GM18520 (cell line): Measurements from ENCODE around the gene RTP3.
A peak's percentile ranks its signal among the peaks of the same experiment; 100 is the strongest.

Experiments used
- ATAC-seq: cut with Tn5 transposase; IDR thresholded peaks from one replicate; pipeline ENCODE4 v1.9.1; 2021; ENCODE audit not compliant: unreplicated experiment

RTP3 gene

DNA sequence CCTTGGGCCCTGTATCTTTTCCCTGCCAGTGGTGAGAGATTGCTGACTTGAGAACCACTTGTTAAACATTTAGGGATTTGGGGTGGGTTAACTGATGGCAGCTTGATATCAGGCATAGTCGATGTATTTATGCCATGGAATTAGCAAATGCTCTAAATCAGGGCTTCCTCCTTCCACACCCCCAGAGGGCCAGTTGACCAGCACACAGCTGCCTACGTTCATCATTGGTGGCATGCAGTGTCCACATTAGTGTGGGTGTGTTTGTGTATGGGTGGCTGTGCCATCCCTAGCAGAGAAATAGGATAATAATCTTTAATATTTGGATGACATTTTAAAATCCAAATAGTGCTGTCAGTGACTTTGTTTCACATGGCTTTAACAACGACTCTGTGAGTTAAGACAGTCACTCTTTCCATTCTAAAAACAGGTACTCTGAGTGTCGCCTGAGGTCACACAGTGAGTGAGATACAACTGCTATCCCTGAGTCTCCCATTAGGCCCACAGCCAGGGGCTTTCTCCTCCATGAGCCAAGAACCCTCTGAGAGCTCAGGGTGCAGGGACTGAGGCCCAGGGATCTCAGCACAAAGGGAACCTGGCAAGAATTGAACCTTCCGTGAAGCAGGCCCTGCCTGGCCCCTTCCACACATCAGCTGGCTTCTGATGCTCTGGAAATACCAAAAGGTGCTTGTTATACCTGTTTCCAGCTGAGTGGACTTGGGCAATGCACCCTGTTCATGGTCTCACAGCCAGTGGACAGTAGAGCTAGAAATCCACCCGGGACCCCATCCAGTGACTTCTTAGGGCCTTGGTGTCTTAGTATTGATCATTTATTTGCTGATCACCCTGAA, 28.8 kb upstream of the RTP3 start:
- no peak for ATAC-seq

DNA sequence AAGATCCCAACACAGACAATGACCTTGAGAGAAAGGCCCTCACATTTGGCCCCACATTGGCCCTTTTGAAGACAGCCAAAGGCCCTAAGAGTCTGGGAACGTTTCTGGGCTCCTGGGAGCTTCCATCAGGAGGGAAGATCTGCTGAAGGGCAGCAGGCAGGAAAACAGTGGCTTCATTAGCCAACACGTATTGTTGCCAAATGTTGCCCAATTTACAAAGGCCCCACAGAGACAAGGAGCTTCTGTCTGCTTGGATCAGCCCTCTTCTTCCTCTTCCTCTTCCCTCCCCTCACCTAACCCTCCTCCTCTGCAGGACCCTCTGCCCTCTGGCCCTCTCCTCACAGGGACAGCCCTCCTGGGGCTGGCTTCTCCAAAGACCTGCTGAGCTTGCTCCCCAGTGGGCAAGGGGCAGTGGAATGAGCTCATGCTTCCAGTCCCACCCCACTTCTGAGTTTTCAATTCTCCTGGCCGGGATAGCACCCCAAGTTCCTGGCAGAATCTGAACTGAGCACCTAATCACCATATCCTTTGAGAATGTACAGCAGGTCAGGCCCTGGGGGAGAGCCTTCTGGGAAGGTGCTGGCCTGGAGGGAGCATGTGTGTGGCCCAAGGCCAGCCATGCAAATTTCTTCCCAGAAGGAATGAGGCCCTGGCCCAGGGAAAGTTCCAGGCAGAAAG, 28.0 kb upstream of the RTP3 start:
- no peak for ATAC-seq

DNA sequence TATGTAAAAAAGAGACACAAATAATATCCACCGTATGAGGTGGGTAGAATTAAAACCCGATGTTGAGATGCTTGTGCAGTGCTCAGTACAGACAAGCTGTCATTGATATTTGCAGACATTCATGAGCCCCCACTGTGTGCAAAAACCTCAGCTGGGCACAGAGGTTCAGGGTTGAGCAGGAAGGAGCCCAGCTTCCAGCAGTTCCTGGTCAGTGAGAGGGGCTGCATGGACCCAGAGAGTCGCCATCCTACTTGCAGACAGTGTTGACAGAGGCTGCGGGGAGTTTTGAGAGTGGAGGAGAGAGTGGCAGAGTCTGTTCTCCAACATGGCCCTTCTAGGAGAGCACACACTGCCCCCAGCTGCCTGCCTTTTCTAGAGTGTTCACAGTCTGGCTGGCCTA, 26.9 kb upstream of the RTP3 start:
- ATAC-seq, result no peak

DNA sequence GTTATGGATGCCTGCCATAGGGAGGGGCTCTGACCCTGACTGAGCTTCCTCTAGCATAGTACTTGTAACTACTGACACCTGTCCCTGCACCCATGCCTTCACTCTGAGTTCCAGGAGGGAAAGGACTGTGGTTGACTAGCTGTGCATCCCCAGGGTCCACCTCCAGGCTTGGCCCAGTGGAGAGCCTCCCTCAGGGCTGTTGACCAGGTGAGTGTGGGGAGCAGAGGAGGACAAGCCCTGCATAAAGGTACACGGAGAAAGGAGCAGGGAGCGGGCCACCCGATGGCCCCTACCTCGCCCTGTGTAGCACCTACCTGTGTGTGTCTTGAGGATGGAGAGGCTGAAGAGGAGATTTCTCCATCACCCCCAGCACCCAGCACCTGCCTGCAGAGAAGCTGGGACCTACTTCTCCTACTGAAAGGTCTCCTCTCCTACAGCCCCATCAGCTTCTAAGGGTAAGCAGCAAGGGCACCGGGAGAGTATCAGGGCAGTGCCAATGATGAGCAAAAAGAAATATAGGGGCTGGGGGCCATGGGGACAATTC, 26.3 kb upstream of the RTP3 start:
- no peak for ATAC-seq

DNA sequence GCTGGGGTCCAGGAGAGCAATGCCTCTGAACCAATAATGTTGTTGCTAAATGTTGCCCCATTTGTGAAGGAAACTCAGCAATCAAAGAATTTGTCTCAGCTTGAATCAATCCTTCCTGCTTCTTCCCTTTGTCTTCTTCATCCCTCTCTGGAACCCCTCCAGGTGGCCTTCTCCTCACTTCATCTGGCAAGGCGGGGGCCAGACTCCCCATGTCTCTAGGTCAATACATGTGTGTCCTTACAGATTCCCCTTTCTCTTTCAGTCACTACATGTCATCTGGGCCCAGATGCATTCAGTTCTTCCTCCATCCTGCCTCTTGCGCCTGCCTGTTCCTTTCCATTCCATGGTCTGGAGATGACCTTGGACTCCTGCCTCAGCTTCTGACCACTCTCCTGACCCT, 25.0 kb upstream of the RTP3 start:
- ATAC-seq, result no peak

DNA sequence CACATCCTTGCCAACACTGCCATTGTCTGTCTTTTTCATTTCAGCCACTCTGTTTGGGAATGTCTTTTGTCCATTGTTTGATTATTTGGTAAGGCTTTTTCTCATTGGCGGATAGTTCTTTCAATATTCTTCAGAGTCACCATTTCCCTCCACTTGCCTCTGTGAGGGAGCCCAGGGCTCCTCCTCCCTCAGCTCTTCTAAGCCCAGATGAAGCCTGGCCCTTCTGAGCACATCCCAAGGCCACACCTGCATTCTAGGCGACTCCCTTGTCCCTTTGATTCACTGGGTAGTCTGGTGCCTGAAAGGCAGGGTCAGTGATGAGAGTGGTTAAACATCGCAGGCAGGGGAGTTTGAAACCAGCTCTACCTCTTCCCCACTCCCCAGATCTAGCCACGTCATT, 20.6 kb upstream of the RTP3 start:
- ATAC-seq, result no peak

DNA sequence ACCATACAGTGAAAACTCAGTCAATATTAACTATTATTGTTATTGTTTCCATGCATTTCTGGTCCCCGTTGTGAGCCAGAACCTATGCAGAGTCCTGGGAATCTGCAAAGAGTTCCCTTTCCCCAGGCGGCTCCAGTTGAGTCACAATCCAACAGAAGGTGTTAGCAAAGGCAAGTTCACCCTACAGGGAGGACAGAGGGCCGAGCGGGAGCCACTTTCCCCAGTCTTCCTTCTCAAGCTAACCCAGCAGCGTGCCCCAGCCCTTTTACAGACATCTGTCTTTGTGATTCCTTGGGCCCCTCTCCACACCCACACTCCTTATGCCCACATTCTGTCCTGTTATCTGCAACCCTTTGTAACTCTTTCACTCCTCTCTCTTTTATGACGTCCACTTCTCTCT, 20.0 kb upstream of the RTP3 start:
- ATAC-seq, result no peak

DNA sequence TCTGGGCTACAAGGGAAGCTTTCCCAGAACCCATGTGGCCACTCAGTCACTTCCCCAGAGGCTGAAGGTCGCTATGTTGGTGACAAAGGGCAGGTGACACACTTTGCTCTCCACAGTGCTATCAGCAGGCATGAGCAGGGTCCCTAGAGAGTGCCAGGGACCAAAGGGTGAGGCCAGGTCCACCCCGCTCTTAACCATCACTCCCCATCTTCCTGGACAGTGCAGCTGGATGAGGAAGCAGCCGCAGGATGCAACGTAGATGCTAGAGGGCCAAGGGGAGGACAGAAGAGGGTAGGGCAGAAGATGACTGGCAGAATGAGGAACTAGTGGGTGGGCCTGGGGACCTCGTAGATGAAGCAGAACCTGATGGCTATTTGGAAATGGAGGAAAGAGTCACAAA, 19.4 kb upstream of the RTP3 start:
- no peak for ATAC-seq

DNA sequence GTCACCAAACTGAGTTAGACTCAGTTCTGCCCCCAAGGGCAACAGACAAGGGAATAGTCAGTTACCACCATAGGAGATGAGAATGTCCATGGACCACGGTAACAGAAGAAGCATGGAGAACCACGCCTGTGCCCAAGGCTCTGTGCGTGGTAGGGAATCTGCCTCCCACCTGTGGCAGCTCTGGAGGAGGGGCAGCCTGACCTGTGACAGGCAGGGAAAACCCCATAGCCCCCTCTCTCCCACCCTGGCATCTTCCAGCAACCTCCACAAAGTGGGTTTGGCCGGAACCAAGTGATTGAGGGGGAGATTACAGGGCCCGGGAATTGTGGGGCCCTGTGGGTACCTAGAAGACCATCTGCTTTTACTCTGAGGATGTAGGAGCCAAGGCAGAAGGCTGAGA, 18.8 kb upstream of the RTP3 start:
- ATAC-seq, result no peak

DNA sequence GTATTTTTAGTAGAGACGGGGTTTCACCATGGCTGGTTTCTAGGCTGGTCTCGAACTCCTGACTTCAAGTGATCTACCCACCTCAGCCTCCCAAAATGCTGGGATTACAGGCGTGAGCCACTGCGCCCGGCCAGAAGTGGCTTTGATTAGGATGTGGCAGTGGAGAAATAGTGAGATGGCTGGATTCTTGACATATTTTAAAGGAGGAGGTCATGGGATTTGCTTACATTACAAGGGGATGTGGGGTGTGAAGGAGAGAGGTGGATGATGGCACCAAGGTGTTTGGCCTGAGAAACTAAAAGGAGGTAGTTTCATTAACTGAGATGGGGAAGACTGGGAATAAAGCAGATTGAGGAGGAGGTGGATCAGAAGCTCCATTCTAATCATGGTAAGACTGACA, 18.1 kb upstream of the RTP3 start:
- ATAC-seq, result no peak

DNA sequence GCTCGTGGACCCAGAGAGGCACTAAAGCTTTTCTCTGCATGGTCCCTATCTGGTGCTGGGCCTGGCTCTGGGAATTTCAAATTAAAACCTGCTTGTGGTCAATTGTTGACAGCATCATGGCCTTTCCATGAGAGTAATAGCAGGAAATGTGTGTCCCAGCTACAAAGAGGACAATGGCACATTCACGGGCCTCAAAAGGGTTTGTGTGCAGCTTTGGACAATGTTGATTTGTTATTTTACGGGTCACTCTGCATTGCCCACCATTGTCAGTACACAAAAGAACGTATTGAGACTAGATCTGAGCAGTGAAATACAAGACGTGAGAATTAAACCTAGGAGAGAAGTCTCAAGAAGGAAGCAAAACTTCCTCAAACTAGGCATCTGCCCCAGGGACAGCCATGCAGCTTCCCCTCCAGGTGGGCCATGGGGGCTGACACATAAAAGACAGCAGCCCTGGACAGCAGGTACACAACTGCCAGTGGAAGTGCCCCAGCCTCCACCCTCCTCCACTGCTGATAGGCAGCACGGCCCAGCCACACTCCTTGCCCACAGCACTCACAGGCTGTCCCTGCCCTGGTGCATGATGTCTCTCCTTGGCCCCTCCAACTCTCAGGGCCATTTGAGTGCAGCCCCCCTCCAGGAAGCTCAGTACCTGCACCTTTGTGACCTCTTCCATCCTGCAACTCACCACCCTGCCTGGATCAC, 17.1 kb upstream of the RTP3 start:
- ATAC-seq, result no peak

DNA sequence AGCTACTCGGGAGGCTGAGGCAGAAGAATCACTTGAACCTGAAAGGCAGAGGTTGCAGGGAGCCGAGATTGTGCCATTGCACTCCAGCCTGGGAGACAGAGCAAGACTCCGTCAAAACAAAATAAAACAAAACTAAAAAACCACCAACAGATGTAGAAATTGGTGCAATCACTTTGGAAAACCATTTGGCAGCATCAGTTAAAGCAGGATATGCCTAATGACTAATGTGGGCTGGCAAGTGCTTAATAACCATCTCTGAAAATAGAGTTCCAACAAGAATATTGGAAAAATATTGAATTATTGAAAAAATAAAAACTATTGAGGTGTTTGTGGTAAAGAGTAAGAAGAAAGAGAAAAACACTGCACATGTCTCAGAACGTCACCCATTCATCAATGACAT, 16.1 kb upstream of the RTP3 start:
- ATAC-seq, result no peak

DNA sequence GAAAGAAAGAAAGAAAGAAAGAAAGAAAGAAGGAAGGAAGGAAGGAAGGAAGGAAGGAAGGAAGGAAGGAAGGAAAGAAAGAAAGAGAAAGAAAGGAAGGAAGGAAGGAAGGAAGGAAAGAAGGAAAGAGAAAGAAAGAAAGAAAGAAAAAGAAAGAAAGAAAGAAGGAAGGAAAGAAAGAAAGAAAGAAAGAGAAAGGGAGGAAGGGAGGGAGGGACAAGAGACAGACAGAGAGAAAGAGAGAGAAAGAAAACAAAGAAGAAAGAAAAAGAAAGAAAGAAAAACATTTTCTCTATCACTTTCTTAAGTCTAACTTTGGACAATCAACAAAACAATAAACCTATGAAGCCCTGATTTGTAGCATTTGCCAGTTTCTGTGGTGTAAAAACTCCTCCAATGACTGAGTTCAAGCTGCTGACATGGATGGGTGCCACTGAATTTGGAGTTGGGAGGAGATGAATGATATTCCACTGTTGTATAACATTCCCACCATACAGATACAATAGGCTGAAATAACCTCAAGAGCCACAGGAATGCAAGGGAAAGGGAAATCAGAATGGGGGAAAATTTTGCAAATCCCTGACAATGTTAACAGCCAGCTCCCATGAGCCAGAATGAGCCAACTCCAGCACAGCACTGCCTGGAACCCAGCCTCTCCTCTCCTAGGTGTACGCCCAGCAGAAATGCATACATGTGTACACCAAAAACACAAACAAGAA, 15.0 kb upstream of the RTP3 start:
- no peak for ATAC-seq

DNA sequence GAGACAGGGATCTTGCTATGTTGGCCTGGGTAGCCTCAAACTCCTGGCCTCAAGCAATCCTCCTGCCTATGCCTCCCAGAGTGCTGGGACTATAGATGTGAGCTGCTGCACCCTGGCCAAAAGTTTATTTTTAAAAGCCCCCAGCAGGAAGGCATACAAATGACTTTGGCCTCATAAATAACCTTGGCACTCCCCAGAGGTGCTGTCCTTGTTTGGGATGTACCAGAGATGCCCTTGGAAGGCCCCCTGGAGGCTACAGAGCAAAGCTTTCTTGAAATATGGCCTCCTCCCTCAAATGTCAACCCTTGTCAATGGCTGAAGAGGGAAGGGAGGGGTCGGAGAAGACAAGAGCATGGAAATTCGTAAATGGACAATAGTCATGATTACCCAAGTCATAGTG, 14.0 kb upstream of the RTP3 start:
- ATAC-seq, result no peak

DNA sequence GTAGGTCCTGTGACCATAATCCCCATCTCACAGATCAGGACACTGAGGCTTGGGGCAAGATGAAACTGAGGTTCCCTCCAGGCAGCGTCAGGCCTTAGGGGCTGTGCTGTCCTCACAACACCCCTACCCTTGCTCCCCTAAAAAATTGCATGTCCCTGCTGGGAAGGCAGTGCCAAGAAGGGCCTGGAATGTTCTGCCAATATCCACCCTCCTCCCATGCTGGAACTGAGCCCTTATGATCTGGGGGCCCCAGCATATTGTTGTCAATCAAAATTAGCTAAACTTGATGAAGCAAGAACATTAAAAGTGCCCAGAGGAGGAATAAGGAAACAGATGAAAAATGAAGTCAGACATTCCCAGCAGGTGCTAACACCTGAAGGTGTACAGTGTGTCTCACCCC, 13.4 kb upstream of the RTP3 start:
- no peak for ATAC-seq

DNA sequence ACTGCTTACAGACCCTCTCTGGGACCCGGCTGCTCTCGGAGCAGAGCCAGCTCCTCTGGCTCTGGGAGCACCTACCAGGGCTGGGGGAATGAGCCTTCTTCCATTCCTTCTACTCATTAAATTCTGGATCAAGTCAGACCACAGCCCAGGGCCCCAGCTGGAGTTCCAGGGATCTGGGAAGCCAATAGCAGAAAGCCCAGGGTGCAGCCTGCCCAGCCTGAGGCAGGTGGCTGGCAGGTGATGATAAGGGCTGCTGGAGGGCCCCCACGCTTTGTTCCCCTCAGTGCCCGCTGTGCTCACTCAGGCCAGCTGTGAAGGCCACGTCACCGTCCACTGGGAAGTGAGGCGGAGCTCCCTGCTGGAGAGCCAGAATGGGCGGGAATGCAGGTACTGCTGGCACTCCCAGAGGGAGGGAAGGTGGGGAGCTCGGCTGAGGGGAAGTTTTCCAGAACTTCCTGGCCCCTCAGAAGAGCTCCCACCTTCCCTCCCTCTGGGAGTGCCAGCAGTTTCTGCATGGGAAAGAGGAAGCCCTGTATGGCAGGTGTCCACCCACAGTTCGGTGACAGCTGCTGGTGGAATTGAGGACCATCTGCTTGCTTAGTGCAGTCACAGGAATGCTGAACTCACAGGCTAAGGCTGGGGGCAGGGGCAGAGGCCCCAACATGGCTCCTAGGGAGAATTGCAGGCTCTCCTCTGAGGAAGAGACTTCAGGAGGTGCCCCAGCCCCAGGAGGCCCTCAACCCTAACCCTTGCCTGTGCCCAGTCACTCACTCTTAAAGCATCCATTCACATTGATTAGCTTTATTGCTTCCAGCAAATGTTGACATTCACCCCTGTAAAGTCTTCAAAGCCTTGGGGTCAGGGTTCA, 12.6 kb upstream of the RTP3 start:
- no peak for ATAC-seq

DNA sequence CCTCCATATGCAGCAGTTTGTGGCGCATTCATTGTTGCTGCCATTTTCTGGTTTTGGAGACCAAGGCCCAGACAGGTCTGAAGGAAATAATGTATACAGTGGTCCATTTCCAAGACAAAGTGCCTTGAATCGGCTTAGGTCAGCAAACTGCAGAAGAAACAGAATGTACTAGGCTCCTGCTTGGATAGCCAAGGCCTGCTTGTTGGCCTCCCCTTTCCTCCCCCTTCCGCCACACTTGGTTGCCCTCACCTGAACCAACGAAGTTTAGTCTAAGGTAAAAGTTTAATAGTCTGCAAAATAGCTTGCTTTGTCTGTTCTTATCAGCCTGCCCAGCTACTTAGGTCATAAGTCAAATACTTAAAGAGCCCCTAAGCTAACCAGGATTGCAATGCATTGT, 12.0 kb upstream of the RTP3 start:
- ATAC-seq, result no peak

DNA sequence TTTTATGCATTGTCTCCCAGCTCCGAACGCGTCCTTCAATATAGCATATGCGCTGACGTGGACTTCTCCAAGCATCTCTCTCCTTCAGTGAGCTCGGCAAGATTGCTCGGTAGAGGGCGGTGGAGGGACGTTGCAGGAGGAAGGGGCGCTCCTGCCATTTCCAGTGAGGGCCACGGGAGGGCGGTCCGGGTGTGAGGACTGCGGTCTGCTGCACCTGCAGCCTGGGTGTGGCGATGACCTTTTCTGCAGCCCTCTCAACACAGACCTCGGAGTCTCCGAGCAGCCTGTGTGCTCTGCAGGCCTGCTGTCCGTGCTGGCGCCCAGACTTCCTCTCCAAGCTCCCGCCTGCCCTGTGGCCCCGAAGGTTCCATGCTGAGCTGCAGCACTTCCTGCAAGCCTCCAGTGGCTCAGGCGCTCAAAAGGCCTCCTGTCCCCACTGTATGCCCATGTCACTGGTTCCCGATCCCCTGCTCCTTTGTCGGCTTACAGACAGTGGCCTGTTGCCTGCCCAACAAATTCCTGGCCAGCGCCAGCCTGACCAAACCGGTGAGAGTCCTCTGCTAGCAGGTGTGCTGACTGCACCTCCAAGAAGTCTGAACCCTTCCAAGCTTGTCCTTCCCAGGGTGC, 8.9 kb upstream of the RTP3 start:
- peak; percentile 87 for ATAC-seq

DNA sequence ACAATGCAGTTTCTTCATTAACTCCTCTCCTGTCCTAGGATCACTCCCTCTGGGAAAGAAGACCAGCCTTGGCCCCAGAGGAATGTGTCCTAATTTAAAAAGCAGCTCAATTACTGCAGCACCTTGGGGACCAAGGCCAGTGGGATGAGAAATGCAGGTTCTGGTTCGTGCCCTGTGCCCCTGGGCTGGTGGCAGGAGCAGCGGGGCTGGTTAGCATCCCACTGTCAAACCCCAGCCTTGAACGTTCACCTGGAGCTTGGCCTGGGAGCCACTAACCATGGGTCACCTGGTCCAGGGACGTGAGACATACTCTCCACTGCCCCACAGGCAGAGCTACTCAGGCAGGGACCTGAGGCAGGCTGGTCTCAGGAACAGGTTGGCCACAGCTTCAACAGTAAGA, 8.4 kb upstream of the RTP3 start:
- no peak for ATAC-seq

DNA sequence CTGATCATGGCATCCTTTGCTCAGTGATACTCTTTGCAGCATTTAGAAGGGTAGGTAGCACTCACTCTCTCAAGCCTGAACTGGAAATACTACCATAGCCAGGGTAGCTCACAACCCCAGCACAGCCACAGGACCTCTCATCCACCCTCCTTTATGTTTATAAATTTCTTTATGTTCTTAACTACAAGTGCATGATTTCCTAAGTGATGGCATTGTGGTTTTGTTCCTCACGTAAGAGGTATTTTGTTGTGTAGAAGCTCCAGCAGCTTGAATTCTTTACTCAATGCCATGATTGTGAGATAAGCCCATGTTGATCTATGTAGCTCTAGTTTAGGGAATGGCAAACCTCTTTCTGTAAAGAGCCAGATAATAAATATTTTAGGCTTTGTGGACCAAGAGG, 7.9 kb upstream of the RTP3 start:
- ATAC-seq, result no peak
